HG02763 (cell line): ENCODE results near the gene ITGB4.

ENCODE experiments used
- ATAC-seq: cut with Tn5 transposase; IDR thresholded peaks from one replicate; pipeline ENCODE4 v1.9.1; 2021; ENCODE audit warnings: mild to moderate bottlenecking, moderate library complexity; ENCODE audit not compliant: unreplicated experiment

The ITGB4 gene

GRCh38 chr17:75720656-75721462 lies at the start of gene ITGB4:
TSS of gene ITGB4 (plus strand) at chr17:75721459. CDS start at chr17:75724704, 3,245 bp downstream.
- ATAC-seq, result no peak

GRCh38 chr17:75672011-75672410 lies 49.2 kb upstream of the ITGB4 start:
- no peak for ATAC-seq

GRCh38 chr17:75673487-75673886 lies 47.8 kb upstream of the ITGB4 start:
- ATAC-seq, result no peak

- no peak for ATAC-seq
Measured at GRCh38 chr17:75676461-75676860, 44.8 kb upstream of the ITGB4 start.

- no peak for ATAC-seq
Measured at GRCh38 chr17:75679706-75680211, 41.5 kb upstream of the ITGB4 start.

- ATAC-seq, result no peak
Measured at GRCh38 chr17:75680431-75680830, 40.8 kb upstream of the ITGB4 start.

- ATAC-seq, result no peak
Measured at GRCh38 chr17:75681289-75681688, 40.0 kb upstream of the ITGB4 start.

- ATAC-seq, result no peak
Measured at GRCh38 chr17:75683583-75683982, 37.7 kb upstream of the ITGB4 start.

GRCh38 chr17:75684249-75684648 lies 37.0 kb upstream of the ITGB4 start:
- no peak for ATAC-seq

- ATAC-seq, result no peak
Measured at GRCh38 chr17:75684924-75685323, 36.3 kb upstream of the ITGB4 start.

- no peak for ATAC-seq
Measured at GRCh38 chr17:75685499-75685898, 35.8 kb upstream of the ITGB4 start.

GRCh38 chr17:75688209-75688825 lies 32.9 kb upstream of the ITGB4 start:
- no peak for ATAC-seq

GRCh38 chr17:75689441-75689873 lies 31.8 kb upstream of the ITGB4 start:
- ATAC-seq, result no peak

- no peak for ATAC-seq
Measured at GRCh38 chr17:75691371-75691791, 29.9 kb upstream of the ITGB4 start.

GRCh38 chr17:75691801-75692626 lies 29.2 kb upstream of the ITGB4 start:
- no peak for ATAC-seq

GRCh38 chr17:75692976-75693375 lies 28.3 kb upstream of the ITGB4 start:
- ATAC-seq, result no peak

- ATAC-seq, result no peak
Measured at GRCh38 chr17:75693500-75694481, 27.5 kb upstream of the ITGB4 start.

GRCh38 chr17:75694536-75694935 lies 26.7 kb upstream of the ITGB4 start:
- no peak for ATAC-seq

- no peak for ATAC-seq
Measured at GRCh38 chr17:75695141-75695829, 26.0 kb upstream of the ITGB4 start.
